Stimulated activated CD8-positive, alpha-beta memory T cell treated with anti-CD3 and anti-CD28 coated beads, Interleukin-2, amount 100 ng/mL, for 1 hour (primary cell): ENCODE results near the gene SORBS2.
"Not testable (repeated sequence)": the region's sequence is repeated elsewhere in the genome, so short reads cannot be mapped to it uniquely, and the experiment has no call there.

ENCODE experiments used
- DNase-seq, 2 donors: peaks; one replicate each; pipeline ENCODE4 v3.0.0-alpha.2; 2020; ENCODE audit warnings: low read depth in 2 of 2

SORBS2 gene

GRCh38 chr4:185737489-185738037, 74.4 kb downstream of the SORBS2 start:
- no peak for DNase-seq

DNA sequence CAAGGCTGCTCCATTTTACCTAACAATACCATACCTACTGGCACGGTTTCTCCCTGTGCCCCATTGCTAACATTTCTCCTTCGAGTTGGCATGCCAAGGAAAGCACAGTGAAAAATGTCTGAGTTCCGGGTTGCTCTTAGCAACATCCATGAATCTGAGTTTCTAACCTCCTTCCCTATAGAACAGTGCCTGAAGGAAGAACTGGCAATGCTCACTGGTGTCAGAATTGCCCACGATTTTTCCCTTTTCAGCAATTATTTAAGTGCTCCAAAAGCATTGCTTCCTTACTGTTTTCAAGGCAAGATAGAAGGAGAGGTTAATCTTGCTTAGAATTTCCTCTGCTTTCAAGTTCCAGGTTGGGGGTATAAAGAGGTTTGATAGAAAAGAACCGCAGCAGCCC, 75.1 kb downstream of the SORBS2 start:
- no peak for DNase-seq

- DNase-seq = no peak
These were observed 76.1 kb downstream of the SORBS2 start for GRCh38 chr4:185735866-185736400.

GRCh38 chr4:185734930-185735329, 77.1 kb downstream of the SORBS2 start:
- DNase-seq = no peak

- no peak for DNase-seq
These were observed 77.8 kb downstream of the SORBS2 start for GRCh38 chr4:185734214-185734613.

DNA sequence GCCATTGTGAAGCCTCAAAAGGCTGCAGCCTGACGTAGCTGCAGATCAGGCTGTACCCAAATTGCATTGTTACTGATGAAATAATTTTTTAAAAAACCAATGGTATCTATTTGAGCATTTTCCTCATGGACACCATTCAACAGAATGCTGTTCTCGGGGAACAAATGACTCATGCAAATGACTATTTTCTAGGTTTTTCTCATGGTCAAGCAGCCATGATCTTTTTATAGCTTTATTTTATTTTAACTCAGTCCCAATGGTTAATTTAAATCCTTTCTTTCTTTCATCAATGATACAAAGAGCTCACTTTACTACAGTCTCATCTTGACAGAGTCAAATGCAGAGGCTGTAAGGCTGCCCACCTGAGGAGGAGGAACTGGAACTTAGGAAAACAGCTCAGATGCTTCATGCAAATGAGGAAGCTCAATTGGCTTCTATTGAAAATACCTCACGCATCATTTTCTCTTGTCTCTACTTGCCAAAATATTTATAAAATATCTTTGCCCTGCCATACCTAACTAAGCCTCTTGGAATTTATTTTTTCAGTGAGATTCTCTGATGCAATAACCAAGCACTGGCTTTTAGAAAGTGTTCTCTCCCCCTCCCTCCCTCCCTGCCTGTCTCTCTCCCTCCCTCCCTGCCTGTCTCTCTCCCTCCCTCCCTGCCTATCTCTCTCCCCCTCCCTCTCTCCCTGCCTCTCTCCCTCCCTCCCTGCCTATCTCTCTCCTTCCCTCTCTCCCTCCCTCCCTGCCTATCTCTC, 81.0 kb downstream of the SORBS2 start:
- DNase-seq = no peak

DNA sequence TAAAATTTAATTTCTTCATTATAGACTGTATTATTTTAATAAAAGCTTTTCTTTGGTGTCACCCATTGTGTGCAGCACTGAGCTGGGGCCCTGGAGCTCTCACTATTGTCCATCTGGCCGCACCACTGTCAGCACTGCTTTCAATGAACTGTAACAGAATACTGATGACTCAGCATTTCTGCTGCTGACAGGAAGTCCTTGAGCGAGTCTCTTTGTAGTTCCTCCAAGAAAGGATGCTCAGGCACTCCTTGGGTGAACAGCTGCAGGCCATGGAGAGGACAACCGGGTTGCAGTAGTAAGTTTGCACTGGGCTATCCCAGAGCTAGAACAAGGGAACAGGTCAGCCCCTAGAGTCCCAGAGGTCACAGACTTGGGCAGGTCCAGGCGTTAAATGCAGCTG, 81.6 kb downstream of the SORBS2 start:
- no peak for DNase-seq

DNA sequence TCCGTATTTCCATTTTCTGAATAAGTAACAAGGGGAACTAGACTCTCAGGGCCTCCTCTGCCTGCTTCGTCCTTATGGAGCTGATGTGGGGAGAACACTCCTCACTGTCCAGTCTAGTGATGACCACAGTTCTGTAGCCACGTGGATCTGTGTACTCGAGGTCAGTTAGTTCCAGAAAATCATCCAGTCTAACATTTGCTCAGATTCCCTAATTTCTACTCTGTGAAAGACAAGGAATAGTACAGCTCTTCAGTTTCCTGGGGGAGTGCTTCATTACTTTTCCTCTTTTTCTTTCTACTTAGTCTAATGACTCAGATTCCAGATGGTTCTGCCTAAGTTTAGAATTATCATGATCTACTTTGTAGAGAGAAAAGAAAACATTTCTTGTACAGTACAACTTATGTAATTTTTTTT, 82.6 kb downstream of the SORBS2 start:
- no peak for DNase-seq

DNA sequence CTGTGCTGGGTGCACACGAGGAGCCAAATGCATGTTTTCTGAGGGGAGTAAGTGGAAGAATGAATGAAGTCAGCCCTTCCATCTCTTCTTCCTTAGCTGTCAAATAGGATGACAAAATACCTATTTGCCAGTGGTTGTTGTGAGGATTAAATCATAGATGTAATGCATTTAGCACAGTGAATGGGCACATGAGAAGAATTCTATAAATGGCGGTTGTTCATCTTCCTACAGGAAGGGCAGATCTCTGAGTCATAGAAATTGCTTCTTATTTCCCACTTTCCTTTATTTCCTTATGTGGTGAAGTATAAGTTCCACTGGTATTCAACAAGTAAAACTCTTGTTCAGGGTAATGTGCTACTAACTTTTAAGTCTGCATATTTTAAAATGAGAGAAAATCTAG, 83.1 kb downstream of the SORBS2 start:
- DNase-seq = no peak

- no peak for DNase-seq
These were observed 85.1 kb downstream of the SORBS2 start for GRCh38 chr4:185726931-185727330.

DNA sequence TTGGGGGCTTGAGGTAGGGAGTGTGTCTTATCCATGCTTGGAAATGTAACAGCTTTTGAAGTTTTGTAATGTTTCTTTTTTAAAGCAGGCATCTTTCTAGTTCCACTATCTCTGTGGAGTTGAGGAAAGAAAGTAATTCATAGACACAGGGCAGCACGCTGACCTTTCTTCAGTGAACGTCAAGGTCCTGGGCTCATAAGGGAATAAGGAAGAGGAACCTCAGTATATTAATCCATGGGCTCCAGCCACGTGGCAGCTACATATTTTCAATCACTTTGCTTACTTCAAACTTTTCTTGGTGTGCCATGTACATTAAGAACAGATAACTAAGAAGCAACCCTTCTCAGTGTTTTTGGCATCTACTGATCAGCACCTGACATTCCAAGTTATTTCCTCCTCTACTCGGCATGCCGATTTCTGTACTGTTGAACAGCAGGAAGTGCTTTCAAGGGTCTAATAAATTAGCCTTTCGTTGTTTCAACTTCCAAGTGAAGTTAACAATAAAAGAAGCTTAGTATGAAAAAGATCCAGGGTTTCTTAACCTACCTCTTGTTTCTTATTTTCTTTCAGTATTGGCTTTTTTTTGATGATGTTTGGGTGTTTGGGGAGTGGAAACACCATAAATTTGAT, 88.2 kb downstream of the SORBS2 start:
- no peak for DNase-seq

- no peak for DNase-seq
These were observed 90.0 kb downstream of the SORBS2 start for GRCh38 chr4:185722029-185722316.

- DNase-seq = no peak
These were observed 90.6 kb downstream of the SORBS2 start for GRCh38 chr4:185721190-185722028.

- DNase-seq = no peak
These were observed 92.5 kb downstream of the SORBS2 start for GRCh38 chr4:185719500-185719858.

GRCh38 chr4:185718578-185719499, 93.2 kb downstream of the SORBS2 start:
- no peak for DNase-seq

- DNase-seq = no peak
These were observed 94.6 kb downstream of the SORBS2 start for GRCh38 chr4:185717377-185717741.

GRCh38 chr4:185716577-185717376, 95.2 kb downstream of the SORBS2 start:
- DNase-seq = no peak

DNA sequence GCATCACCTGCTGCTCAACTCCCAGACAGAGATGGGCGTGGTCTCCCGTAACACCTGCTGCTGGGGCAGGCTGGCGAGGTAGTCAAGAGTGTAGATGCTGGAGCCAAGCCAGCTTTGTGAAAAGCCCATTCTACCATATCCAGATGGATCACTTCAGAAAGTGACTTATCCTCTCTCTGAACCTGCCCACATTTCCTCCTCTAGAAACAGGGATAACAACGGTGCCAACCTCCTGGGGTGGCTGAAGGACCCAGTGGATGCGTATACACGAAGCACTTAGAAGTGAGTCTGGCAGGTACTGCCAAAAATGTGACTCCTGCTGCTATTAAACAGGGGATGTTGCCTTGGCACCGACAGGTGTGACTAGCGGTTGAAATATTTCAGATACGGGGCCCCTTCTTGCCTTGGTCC, 95.8 kb downstream of the SORBS2 start:
- no peak for DNase-seq

DNA sequence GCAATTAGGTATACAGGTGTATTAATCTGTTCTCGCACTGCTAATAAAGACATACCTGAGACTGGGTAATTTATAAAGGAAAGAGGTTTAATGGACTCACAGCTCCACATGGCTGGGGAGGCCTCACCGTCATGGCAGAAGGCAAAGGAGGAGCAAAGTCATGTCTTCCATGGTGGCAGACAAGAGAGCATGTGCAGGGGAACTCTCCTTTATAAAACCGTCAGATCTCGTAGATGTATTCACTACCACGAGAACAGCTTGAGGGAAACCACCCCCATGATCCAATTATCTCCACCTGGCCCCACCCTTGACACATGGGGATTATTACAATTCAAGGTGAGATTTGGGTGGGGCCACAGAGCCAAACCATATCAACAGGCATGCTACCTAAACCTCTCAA, 97.5 kb downstream of the SORBS2 start:
- not testable (repeated sequence) for DNase-seq

- no peak for DNase-seq
These were observed 98.3 kb downstream of the SORBS2 start for GRCh38 chr4:185713731-185714130.

- no peak for DNase-seq
These were observed 98.7 kb downstream of the SORBS2 start for GRCh38 chr4:185713272-185713671.
